PC-9 (cell line): Measurements from ENCODE around the gene EPSTI1. TPM values are rescaled to one million over a fixed set of nuclear protein-coding genes. Genes with fewer than 3 reads are reported as not detected.

Experiments
- BruUV-seq: library from RNA; stranded (reverse); fragments of 400-500 nt; replicated peaks from 2 replicates; lab custom pipeline; 2021; lab: Mats Ljungman, UMichigan
- CTCF ChIA-PET: fragments of 300-600 bp; sonication (Branson Sonifier 250); formaldehyde crosslinking; loops from one replicate; lab custom pipeline; 2022; ENCODE audit warnings: antibody characterized with exemption; lab: Charles Lee
- POLR2A ChIA-PET: fragments of 300-600 bp; sonication (Branson Sonifier 250); formaldehyde crosslinking; loops from one replicate; lab custom pipeline; 2022; ENCODE audit warnings: antibody characterized with exemption; ENCODE audit not compliant: unreplicated experiment; lab: Charles Lee
- DNase-seq, 2 experiments: peaks; one replicate each; pipeline versions ENCODE4 v3.0.0 to v3.0.0-alpha.2; 2015 to 2022; ENCODE audit warnings: mixed read lengths in 1 of 2
- H2AFZ ChIP-seq: fragments of 200-600 bp; sonication (generic); 2 replicates; pipeline ENCODE4 v1.8.1; 2017; ENCODE audit warnings: antibody characterized with exemption
- H3F3A ChIP-seq: fragments of 200-600 bp; sonication (generic); 2 replicates; pipeline ENCODE4 v1.8.1; 2017; ENCODE audit warnings: antibody characterized with exemption, mild to moderate bottlenecking, low read depth; ENCODE audit not compliant: insufficient read depth
- H3K27ac ChIP-seq: fragments of 200-600 bp; sonication (generic); 2 replicates; pipeline ENCODE4 v1.6.1; 2016; ENCODE audit warnings: mixed run types
- H3K27me3 ChIP-seq: fragments of 200-600 bp; sonication (generic); 2 replicates; pipeline ENCODE4 v1.6.1; 2016; ENCODE audit warnings: low read depth, mixed run types; ENCODE audit not compliant: insufficient read depth
- H3K36me3 ChIP-seq: fragments of 200-600 bp; sonication (generic); 2 replicates; pipeline ENCODE4 v1.6.1; 2016; ENCODE audit warnings: low read depth, mixed run types
- H3K4me1 ChIP-seq: fragments of 200-600 bp; sonication (generic); replicated peaks from 2 replicates; pipeline ENCODE4 v1.6.1; 2016; ENCODE audit warnings: mixed run types; ENCODE audit not compliant: insufficient read depth
- H3K4me2 ChIP-seq: fragments of 200-600 bp; sonication (generic); 2 replicates; pipeline ENCODE4 v1.6.1; 2017; ENCODE audit warnings: mixed run types
- H3K4me3 ChIP-seq: fragments of 200-600 bp; sonication (generic); 2 replicates; pipeline ENCODE4 v1.6.1; 2016; ENCODE audit warnings: mixed run types
- H3K79me2 ChIP-seq: fragments of 200-600 bp; sonication (generic); 2 replicates; pipeline ENCODE4 v1.6.1; 2017; ENCODE audit warnings: low read depth, mixed run types
- H3K9me2 ChIP-seq: fragments of 200-600 bp; sonication (generic); 2 replicates; pipeline ENCODE4 v1.8.1; 2017; ENCODE audit warnings: mild to moderate bottlenecking; ENCODE audit not compliant: insufficient read depth
- H3K9me3 ChIP-seq: fragments of 200-600 bp; sonication (generic); 2 replicates; pipeline ENCODE4 v1.8.1; 2016; ENCODE audit warnings: low read depth; ENCODE audit not compliant: insufficient read depth
- H4K20me1 ChIP-seq: fragments of 200-600 bp; sonication (generic); 2 replicates; pipeline ENCODE4 v1.8.1; 2017; ENCODE audit not compliant: insufficient read depth
- EZH2 ChIP-seq: fragments of 200-600 bp; sonication (generic); IDR thresholded peaks from 2 replicates; pipeline ENCODE4 v1.8.0; 2017; ENCODE audit warnings: antibody characterized with exemption, low read depth
- intact Hi-C: fragments of 100-400 bp; cut with micrococcal nuclease; formaldehyde crosslinking; loops from one replicate; pipeline ENCODE4 v1.10.0; 2022; ENCODE audit not compliant: unreplicated experiment
- total RNA-seq: library from RNA; stranded (reverse); gene quantifications from 2 replicates; pipeline ENCODE4 v1.2.3, GENCODE V29; 2021
- TF ChIP-seq, protein P1 (sequence below): fragments of 200-600 bp; sonication (generic); conservative IDR thresholded peaks from 2 replicates; pipeline ENCODE4 v1.6.1; 2017; ENCODE audit warnings: mixed run types, antibody characterized with exemption, mild to moderate bottlenecking, moderate library complexity

EPSTI1 gene
- total RNA-seq, 1 experiment from 2014 or later, result 3.4 TPM

DNA sequence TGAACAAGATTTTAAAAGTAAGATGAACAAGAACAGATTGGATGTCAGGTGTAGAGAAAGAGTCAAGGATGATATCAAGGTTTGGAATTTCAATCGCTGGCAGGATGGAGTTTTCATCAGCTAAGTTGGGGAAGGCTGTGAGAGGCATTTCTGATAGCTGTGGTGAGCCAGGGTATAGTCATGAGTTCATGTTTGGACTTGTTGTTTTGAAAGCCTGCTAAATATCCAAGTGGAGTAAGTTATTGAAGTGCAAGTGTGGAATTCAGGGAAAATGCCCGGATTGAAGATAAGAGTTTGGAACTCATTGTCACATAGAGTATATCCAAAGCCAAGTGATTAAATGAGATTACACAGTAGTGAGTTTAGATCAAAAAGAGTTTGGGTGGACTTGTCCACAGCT, 11.0 kb upstream of the EPSTI1 start:
- Histone ChIP-seq H3F3A (peaks cover 31% of the 10 kb centered on the region), H3K4me3 (no peak overlapping the region), H3K4me2 (no peak overlapping the region), H3K79me2 (no peaks in the 10 kb centered on the region), H3K27ac (no peak overlapping the region), H2AFZ (no peak overlapping the region), H3K36me3 (no peaks in the 10 kb centered on the region), H3K9me3 (no peaks in the 10 kb centered on the region), H3K9me2 (no peaks in the 10 kb centered on the region), H3K4me1 (peaks cover 33% of the 10 kb centered on the region), H3K27me3 (no peaks in the 10 kb centered on the region), H4K20me1 (no peaks in the 10 kb centered on the region)
- TF ChIP-seq EZH2, result no peak
- TF ChIP-seq, protein P1, sequence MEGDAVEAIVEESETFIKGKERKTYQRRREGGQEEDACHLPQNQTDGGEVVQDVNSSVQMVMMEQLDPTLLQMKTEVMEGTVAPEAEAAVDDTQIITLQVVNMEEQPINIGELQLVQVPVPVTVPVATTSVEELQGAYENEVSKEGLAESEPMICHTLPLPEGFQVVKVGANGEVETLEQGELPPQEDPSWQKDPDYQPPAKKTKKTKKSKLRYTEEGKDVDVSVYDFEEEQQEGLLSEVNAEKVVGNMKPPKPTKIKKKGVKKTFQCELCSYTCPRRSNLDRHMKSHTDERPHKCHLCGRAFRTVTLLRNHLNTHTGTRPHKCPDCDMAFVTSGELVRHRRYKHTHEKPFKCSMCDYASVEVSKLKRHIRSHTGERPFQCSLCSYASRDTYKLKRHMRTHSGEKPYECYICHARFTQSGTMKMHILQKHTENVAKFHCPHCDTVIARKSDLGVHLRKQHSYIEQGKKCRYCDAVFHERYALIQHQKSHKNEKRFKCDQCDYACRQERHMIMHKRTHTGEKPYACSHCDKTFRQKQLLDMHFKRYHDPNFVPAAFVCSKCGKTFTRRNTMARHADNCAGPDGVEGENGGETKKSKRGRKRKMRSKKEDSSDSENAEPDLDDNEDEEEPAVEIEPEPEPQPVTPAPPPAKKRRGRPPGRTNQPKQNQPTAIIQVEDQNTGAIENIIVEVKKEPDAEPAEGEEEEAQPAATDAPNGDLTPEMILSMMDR, result no peak
- ChIA-PET CTCF (no interaction called here), POLR2A (no interaction called here)
- no peak for DNase-seq
- intact Hi-C loops, result no loop called here
- BruUV-seq, result no TSS peak

DNA sequence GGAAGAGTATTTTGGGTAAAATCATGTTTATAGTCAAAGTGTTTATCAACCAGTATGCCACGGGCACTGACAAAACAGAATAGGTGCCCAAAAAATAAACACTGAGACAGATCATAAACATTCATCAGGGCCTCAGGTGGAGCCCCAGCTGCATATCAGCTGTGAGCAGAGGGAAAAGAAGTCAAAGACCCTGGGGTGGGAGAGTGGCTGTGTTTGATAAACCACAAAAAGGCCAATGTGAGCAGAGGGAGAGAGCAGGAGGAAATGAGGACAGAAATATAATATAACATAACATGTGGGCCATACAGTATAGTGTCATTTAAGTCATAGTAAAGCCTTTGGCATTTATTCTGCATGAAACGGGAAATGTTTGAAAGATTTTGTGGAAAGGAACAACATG, 10.0 kb upstream of the EPSTI1 start:
- no peak for DNase-seq
- POLR2A ChIA-PET, result no interaction called here
- intact Hi-C loops, result no loop called here
- no peaks in the 10 kb centered on the region for H4K20me1 ChIP-seq
- no peaks in the 10 kb centered on the region for H3K9me2 ChIP-seq
- no peak for TF ChIP-seq EZH2
- TF ChIP-seq, protein P1, result no peak
- H3K4me2 ChIP-seq, result no peak overlapping the region
- no peak overlapping the region for H2AFZ ChIP-seq
- no peak overlapping the region for H3K4me3 ChIP-seq
- H3K79me2 ChIP-seq, result no peaks in the 10 kb centered on the region
- H3F3A ChIP-seq, result peaks cover 26% of the 10 kb centered on the region
- no peaks in the 10 kb centered on the region for H3K27me3 ChIP-seq
- H3K36me3 ChIP-seq, result no peaks in the 10 kb centered on the region
- CTCF ChIA-PET, result no interaction called here
- H3K4me1 ChIP-seq, result peaks cover 32% of the 10 kb centered on the region
- H3K27ac ChIP-seq, result no peak overlapping the region
- no peaks in the 10 kb centered on the region for H3K9me3 ChIP-seq
- no TSS peak for BruUV-seq

GRCh38 chr13:43000676-43001075, 8.6 kb upstream of the EPSTI1 start:
- Histone ChIP-seq H3K27ac (no peak overlapping the region), H3K9me3 (no peaks in the 10 kb centered on the region), H3K36me3 (no peaks in the 10 kb centered on the region), H3K9me2 (no peaks in the 10 kb centered on the region), H4K20me1 (no peaks in the 10 kb centered on the region), H3F3A (peaks cover 17% of the 10 kb centered on the region; the same call in 1 of the 2 replicates), H3K4me1 (peaks cover 29% of the 10 kb centered on the region), H3K79me2 (no peaks in the 10 kb centered on the region), H2AFZ (no peak overlapping the region), H3K4me3 (no peak overlapping the region), H3K27me3 (no peaks in the 10 kb centered on the region), H3K4me2 (no peak overlapping the region)
- intact Hi-C loops, result no loop called here
- DNase-seq, result no peak
- ChIA-PET POLR2A (no interaction called here), CTCF (no interaction called here)
- no TSS peak for BruUV-seq
- TF ChIP-seq, protein P1, result no peak
- no peak for TF ChIP-seq EZH2
